Tibial nerve (tissue), 3 donors: ENCODE results near the gene MTUS2.

ENCODE experiments used
- POLR2A ChIP-seq, 2 donors: fragments of 450-650 bp; IDR thresholded peaks; one replicate each; pipeline ENCODE4 v1.6.1; 2017; ENCODE audit warnings: antibody characterized with exemption in 2 of 2, mild to moderate bottlenecking in 2 of 2, moderate library complexity in 2 of 2
- TF ChIP-seq, protein P1 (sequence below), 5 experiments: fragments of 200-600 bp in 3 of 5; fragments of 450-650 bp in 2 of 5; sonication (generic) in 3 of 5; IDR thresholded peaks; one replicate each; pipeline ENCODE4 v1.5.1; 2016 to 2019; ENCODE audit warnings: antibody characterized with exemption in 5 of 5, mild to moderate bottlenecking in 3 of 5, moderate library complexity in 2 of 5

DNA sequence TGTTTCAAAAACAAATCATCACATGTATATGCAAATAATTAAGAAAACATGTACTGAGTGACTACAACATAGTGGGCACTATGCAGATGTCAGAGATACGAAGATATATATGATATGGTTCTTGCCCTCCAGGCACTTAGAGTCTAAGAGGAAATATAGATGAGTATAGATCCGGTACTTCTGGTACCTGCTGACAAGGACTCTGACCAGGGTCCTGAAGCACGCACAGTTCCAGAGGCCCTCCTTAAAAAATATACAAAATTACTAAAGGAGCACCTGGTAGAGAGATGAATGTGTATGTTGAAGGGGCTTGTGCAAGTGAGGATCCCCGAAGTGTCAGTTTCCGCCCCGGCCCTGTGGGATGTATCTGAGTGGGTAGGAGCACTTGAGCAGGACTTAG is 31.3 kb downstream of the MTUS2 start:
- TF ChIP-seq, protein P1, sequence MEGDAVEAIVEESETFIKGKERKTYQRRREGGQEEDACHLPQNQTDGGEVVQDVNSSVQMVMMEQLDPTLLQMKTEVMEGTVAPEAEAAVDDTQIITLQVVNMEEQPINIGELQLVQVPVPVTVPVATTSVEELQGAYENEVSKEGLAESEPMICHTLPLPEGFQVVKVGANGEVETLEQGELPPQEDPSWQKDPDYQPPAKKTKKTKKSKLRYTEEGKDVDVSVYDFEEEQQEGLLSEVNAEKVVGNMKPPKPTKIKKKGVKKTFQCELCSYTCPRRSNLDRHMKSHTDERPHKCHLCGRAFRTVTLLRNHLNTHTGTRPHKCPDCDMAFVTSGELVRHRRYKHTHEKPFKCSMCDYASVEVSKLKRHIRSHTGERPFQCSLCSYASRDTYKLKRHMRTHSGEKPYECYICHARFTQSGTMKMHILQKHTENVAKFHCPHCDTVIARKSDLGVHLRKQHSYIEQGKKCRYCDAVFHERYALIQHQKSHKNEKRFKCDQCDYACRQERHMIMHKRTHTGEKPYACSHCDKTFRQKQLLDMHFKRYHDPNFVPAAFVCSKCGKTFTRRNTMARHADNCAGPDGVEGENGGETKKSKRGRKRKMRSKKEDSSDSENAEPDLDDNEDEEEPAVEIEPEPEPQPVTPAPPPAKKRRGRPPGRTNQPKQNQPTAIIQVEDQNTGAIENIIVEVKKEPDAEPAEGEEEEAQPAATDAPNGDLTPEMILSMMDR (IDR thresholded peaks at IDR 0.05): no peak
- TF ChIP-seq POLR2A (IDR thresholded peaks at IDR 0.05): no peak
